Stimulated activated CD4-positive, alpha-beta T cell treated with anti-CD3 and anti-CD28 coated beads, TNF-alpha, amount 100 ng/mL, for 24 hours (primary cell): Measurements from ENCODE around the gene TRAPPC5.

ENCODE experiments used
- DNase-seq, 3 experiments: peaks; one replicate each; pipeline ENCODE4 v3.0.0-alpha.2; 2020; ENCODE audit warnings: low read depth in 3 of 3

TRAPPC5 gene

GRCh38 chr19:7645656-7646425 is 34.8 kb upstream of the TRAPPC5 start:
- no peak for DNase-seq

- DNase-seq = no peak
Observed at GRCh38 chr19:7646426-7646700, 34.3 kb upstream of the TRAPPC5 start.

GRCh38 chr19:7647156-7647555 is 33.5 kb upstream of the TRAPPC5 start:
- DNase-seq = no peak

- no peak for DNase-seq
Observed at GRCh38 chr19:7648265-7649014, 32.2 kb upstream of the TRAPPC5 start.

GRCh38 chr19:7650148-7650547 is 30.5 kb upstream of the TRAPPC5 start:
- no peak for DNase-seq

- peak; percentile 75 to 79 (median 75) for DNase-seq
Observed at GRCh38 chr19:7652061-7652641, 28.5 kb upstream of the TRAPPC5 start.

GRCh38 chr19:7654401-7654800 is 26.2 kb upstream of the TRAPPC5 start:
- DNase-seq = no peak

GRCh38 chr19:7655581-7655980 is 25.1 kb upstream of the TRAPPC5 start:
- no peak for DNase-seq

- peak in 1 of 3 experiments; percentile 38 for DNase-seq
Observed at GRCh38 chr19:7657131-7657751, 23.4 kb upstream of the TRAPPC5 start.

- peak in 1 of 3 experiments; percentile 31 for DNase-seq
Observed at GRCh38 chr19:7658219-7658686, 22.4 kb upstream of the TRAPPC5 start.

- DNase-seq = no peak
Observed at GRCh38 chr19:7661744-7662538, 18.7 kb upstream of the TRAPPC5 start.

GRCh38 chr19:7662657-7663056 is 18.0 kb upstream of the TRAPPC5 start:
- no peak for DNase-seq

GRCh38 chr19:7663706-7664105 is 16.9 kb upstream of the TRAPPC5 start:
- DNase-seq = no peak

- DNase-seq = no peak
Observed at GRCh38 chr19:7665076-7665475, 15.6 kb upstream of the TRAPPC5 start.

GRCh38 chr19:7668842-7669241 is 11.8 kb upstream of the TRAPPC5 start, which contains the start of gene RETN:
TSS of gene RETN (plus strand) at chr19:7669049. CDS start at chr19:7669327, 278 bp downstream.
- no peak for DNase-seq

GRCh38 chr19:7669641-7670040 is 11.0 kb upstream of the TRAPPC5 start:
- no peak for DNase-seq

GRCh38 chr19:7670150-7670783 is 10.4 kb upstream of the TRAPPC5 start:
- peak in 1 of 3 experiments; percentile 28 for DNase-seq

- DNase-seq = no peak
Observed at GRCh38 chr19:7670790-7671189, 9.8 kb upstream of the TRAPPC5 start.

- no peak for DNase-seq
Observed at GRCh38 chr19:7672522-7672921, 8.1 kb upstream of the TRAPPC5 start.

GRCh38 chr19:7674010-7675005 is 6.3 kb upstream of the TRAPPC5 start:
- DNase-seq = peak in 1 of 3 experiments; percentile 47
